ENCODE measurements around the gene INTS3.
A peak's percentile ranks its signal among the peaks of the same experiment; 100 is the strongest.

INTS3 gene

GRCh38 chr1:153796786-153797659 is 69.2 kb downstream of the INTS3 start:
- peak; percentile 91 for DNase-seq

- no peak for DNase-seq
Observed at GRCh38 chr1:153798468-153798780, 70.6 kb downstream of the INTS3 start.

DNA sequence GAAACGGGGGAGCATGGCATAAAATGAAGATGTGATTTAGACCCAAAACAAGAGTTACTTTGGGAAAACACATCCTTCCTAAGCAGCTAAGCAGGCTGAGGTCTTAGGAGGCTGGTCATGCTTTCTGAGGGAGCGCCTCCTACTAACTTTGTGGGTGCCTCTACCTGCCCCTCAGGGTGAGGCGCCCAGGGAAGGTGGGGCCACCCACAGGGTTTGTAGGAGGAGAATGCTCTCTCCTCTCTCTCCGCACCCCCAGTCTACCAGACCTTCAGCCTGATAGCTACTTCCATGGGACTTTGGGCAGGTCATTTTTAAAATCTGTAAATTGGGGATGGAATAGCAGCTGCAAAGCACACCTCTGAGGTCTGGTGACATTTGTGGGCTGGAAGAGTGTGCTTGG is 71.2 kb downstream of the INTS3 start:
- DNase-seq = no peak

DNA sequence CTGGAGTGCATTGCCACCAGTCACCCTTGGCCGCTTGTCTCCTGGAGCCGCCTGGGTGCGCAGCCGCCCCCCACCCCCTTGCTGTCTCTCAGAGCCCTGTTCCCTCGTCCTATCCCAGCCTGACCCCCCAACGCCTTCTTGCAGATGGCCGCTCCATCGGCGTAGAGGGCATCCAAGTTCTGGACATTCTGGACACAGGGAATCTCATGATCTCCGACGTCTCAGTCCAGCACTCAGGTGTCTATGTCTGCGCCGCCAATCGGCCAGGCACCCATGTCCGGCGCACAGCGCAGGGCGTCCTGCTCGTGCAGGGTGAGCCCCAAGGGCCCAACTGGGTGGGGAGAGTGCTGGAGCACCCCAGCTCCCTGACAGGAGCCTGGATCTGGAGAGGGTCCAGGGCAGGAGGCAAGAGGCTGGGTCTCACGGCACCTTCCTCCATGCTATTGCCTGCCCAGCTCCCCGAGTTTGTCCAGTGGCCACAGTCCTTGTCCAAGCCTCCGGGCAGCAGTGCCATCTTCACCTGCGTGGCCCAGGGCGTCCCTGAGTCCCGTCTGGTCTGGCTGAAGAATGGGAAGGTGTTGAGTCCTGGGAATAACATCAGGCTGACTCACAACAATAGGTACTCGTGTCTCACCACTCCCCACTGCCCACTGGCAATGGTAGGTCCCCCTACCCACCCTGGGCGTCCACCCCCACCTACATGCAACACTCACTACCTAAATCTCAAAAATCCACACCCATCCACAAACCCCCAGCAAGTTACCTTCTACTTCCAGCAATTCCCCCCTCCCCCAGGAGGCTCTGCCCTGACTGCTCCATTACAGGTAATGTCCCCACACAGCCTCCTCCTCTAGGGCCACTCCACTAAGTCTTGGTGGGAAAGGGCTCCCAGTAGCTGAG is 72.0 kb downstream of the INTS3 start:
- no peak for DNase-seq

DNA sequence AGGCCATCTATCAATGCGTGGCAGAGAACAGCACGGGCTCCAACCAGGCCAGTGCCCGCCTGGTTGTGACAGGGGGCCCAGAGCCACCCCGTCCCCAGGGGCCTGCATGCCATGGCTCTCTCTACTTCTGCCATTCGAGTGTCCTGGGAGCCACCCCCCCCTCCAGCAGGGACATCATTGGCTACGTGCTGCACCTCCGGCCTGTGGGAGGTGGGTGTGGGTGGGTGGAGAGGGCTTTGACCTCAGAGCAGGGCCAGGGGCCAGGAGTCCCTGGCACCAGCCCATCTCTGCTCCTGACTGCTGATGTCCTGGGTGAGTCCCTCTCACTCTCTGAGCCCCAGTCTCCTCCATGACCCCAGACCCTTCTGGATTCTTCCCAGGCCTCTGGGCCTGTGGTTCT is 72.7 kb downstream of the INTS3 start:
- DNase-seq = no peak

GRCh38 chr1:153801028-153801625 is 73.3 kb downstream of the INTS3 start:
- DNase-seq = no peak

GRCh38 chr1:153801786-153802697 is 74.2 kb downstream of the INTS3 start:
- no peak for DNase-seq

DNA sequence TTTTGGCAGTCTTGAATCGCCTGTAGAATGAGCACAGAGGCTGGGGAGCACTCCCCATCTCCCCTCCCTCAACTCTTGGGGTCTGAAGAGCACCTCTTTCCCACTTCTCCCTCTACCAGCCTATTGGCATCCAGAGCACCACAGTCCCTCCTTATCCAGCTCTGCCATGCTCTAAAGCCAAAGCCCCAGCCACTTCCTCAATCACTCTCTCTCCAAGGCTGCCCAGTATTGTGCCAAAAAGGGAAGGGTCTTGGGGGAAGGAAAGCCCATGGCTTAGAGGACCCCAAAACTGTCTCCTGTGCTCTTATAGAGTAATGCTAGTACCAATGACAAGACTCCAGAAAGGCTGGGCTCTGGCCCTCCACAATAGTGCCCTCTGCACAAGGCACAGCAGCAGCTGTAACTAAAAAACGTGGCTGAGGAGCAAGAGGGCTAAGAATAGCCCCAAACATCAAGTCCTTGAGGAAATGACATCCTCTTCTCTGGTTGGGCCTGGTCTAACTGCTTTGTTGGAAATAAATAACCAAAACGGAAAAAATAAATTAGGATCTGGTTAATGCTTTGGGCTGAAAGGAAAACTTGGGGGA is 75.7 kb downstream of the INTS3 start:
- DNase-seq = no peak

GRCh38 chr1:153804112-153804511 is 76.3 kb downstream of the INTS3 start:
- no peak for DNase-seq

DNA sequence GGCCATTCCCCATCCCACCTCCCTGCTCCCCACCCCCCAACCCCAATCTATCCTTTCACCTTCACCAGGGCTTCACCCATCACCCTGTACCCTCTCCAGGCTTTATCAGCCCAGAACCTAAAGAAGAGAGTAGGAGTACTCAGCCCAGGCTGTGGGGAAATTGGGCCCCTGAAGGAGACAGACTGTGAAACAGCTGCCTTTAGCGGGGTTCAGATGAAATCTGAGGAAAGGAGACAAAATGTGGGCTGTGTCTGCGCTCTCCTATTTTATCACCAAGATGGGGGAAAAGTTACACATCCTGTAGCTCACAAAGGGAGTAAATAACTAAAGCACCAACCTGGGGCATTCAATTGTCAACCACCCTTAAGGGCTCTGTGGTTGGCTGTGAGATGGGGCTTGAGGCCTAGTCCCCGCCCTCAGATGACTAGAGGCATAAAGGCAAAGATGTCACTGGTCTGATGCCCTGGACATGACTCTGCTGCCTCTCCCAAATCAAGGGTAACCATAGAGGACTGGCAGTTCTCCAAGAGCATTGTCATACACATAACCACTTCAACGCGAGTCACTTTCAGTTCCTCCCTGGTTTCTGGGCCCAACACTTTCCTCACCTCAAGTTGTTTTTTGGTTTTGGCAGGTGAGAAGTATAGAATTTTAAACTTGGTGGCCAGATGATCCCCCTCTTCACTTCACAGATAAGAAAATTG is 77.3 kb downstream of the INTS3 start:
- peak; percentile 82 for DNase-seq

GRCh38 chr1:153805886-153806719 is 78.3 kb downstream of the INTS3 start:
- DNase-seq = no peak

DNA sequence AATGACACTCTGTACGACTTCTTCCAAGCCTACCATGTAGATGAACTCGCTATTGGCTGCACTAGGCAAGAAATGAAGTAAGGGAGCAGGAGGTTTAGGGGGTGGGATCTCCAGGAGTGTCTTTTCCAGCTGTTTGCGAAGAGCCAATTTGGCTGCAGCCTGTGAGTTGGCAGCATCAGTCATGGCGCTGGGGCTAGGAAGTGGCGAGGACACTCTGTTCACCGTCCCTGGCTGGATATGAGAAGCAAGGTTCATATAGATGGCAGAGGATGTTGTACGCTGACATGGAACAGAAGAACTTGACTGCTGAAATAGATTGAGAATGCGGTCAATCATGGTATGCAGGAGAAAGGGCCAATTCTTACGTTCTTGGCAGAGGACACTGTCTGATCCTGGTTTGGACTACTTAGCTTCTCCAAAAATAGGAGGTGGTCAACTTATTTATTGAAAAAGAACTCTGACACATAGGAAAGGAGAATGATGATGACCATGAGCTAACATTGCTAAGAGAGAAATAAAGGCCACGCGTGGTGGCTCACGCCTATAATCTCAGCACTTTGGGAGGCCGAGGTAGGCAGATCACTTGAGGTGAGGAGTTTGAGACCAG is 88.5 kb downstream of the INTS3 start:
- no peak for DNase-seq

DNA sequence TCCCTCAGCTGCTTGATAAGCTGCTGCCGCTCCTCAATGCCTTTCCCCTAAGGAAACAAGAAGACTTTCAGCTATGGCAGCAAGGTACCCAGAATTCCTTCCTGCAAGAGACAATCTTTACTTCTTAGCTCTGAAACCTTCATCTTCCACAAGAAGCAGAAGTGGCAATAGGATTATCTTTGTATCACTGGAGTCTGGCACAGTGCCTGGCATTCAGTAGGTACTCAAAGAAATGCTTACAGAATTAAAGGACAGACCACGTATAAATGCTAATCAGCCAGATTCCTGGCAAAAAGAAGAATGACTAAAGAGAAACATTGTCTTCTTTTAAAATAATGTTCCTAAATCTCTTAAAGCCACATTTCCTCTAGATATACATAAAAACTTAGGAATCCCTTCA is 91.0 kb downstream of the INTS3 start:
- no peak for DNase-seq

Measured in activated CD4-positive, alpha-beta T cell treated with anti-CD3 and anti-CD28 coated beads for 48 hours (primary cell).